GM18519 (cell line): Measurements from ENCODE around the gene ZFP3.
"Not testable (repeated sequence)": the region's sequence is repeated elsewhere in the genome, so short reads cannot be mapped to it uniquely, and the experiment has no call there.

Experiments
- ATAC-seq: cut with Tn5 transposase; IDR thresholded peaks from one replicate; pipeline ENCODE4 v1.9.1; 2021; ENCODE audit warnings: mild to moderate bottlenecking, moderate library complexity; ENCODE audit not compliant: unreplicated experiment, low FRiP score

ZFP3 gene

GRCh38 chr17:5136580-5137412 lies 58.5 kb downstream of the ZFP3 start:
- ATAC-seq, result not testable (repeated sequence)

DNA sequence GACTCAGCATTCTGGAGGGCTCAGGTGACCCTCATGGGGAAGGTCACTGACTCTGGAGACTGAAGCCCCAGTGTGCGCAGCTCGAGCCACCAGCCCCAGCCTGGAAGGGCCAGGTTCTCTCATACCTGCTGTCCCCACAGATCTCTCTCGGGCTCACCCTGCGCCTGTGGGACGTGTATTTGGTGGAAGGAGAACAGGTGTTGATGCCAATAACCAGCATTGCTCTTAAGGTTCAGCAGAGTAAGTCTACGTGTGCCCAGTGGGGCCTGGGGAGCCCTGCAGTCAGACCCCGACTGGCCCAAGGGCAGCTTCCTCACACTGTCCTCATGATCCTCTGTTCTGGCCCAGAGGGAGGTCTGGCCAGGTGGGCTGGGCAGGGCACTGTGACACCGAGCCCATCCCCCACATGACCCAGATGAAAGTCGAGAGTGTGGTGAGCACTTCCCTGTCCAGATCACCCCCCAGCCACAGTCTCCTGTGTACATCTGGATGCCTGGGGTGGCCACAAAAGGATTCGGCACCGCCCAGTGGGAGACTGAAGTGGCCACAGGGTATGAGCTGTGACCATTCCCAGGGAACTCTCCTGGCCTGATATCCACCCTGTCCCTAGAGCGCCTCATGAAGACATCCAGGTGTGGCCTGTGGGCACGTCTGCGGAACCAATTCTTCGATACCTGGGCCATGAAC lies 59.4 kb downstream of the ZFP3 start:
- not testable (repeated sequence) for ATAC-seq

DNA sequence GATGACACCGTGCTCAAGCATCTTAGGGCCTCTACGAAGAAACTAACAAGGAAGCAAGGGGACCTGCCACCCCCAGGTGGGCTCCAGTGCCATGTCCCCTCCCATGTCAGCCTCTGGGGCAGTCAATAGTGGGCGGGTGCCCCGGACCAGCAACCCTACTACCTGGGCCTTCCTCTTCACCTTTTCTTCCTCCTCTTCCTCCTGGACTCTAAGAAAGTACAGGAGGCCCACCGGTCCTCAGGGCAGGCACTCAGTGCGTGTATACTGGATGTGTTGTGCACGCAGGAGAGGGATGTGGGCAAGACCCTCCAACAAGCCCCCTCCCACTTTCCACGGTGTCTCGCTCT lies 59.9 kb downstream of the ZFP3 start:
- not testable (repeated sequence) for ATAC-seq

DNA sequence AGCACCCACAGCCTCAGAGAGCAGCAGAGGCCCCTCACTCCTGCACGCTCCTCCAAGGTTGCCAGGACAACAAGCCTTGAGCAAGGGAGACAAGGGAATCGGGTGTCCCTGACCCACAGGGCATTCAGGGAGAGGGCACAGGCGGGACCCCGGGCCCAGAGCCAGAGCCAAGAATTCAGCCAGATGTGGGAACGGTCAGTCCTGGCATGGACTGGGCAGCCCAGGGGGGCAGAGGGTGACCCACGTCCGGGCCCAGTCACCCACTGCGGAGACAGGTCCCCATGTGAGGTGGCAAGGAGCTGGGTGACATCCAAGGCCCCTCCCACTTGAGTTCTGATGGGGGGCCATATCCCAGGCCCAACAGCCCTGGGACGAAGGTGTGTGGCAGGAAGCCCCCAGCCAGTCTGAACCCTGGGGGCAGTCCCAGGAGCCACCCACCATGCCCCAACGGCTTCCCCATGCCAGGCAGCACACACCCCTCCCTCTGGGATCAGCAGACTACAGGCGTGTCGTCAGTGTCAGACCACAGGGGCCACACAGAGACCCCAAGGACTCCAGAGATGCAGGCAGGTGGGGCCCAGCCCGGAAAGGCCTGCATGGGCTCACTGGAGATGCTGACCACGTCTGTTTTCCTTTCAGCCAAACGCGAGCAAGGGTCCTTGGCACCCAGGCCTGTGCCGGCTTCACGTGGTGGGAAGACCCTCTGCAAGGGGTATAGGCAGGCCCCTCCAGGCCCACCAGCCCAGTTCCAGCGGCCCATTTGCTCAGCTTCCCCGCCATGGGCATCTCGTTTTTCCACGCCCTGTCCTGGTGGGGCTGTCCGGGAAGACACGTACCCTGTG lies 60.6 kb downstream of the ZFP3 start:
- ATAC-seq, result no peak

- no peak for ATAC-seq
Measured at GRCh38 chr17:5139458-5139732, 61.1 kb downstream of the ZFP3 start.

DNA sequence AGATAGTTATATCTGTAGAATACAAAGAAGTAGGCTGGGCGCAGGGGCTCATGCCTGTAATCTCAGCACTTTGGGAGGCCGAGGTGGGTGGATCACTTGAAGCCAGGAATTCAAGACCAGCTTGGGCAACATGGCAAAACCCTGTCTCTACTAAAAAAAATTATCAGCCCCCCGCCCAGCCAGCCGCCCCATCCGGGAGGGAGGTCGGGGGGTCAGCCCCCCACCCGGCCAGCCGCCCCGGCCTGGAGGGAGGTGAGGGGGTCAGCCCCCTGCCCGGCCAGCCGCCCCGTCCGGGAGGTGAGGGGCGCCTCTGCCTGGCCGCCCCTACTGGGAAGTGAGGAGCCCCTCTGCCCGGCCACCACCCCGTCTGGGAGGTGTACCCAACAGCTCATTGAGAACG lies 64.6 kb downstream of the ZFP3 start:
- not testable (repeated sequence) for ATAC-seq
